ENCODE measurements around the gene CTDP1. TPM values are rescaled to one million over a fixed set of nuclear protein-coding genes. Genes with fewer than 3 reads are reported as not detected.

Gene CTDP1
- total RNA-seq, 4 donors from 2014 or later: 16.7 to 25.3 (median 21.6) TPM

DNA sequence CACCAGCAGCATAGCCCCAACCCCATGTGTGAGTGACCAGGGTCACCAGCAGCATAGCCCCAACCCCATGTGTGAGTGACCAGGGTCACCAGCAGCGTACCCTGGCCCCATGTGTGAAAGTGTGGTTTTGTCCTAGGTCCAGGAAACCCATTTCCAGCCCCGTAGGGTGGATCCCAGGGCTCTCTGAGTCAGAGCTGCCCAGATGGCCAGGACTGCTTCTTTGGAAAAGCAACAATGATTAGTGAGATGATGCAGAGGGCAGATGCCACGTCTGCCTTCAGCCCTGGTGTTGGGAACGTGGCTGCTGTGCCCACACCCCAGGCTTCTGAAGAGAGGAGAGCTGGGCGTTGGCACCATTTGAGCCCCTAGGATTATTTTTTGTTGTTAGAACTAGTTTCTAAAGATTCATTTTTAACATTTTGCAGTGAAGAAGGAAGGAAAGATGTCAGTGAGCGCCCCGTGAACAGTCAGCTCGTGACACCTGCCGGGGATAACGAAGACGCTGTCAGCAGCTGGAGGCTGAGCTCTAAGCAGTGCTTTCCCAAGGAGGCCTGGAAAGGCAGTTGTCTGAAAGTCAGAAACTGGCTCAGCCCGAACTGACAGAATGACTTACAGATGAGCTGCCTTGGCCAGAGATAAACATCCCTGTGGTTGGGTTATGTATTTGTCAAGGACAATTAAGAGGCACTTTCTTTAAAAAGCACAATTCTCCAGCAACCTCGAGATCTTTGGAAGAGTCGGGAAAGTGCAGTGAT, 86.1 kb downstream of the CTDP1 start:
- WGBS, 2 donors (ENCODE audit: low coverage in 1 of 2): 28 to 50% methylated on average over 2 to 13 of the region's 14 CpGs
- no peak for TF ChIP-seq POLR2A (IDR thresholded peaks at IDR 0.05)
- no peak for TF ChIP-seq EP300 (IDR thresholded peaks at IDR 0.05)
- TF ChIP-seq CTCF (IDR thresholded peaks at IDR 0.05): no peak
- TF ChIP-seq POLR2AphosphoS5 (IDR thresholded peaks at IDR 0.05): no peak
- no peak for ATAC-seq
- no peak overlapping the region for H3K4me3 ChIP-seq
- no peaks in the 10 kb centered on the region for H3K4me1 ChIP-seq
- H3K27me3 ChIP-seq: peaks cover 28% of the 10 kb centered on the region
- H3K9me3 ChIP-seq: peaks cover 0 to 56% (median 0%) of the 10 kb centered on the region in 3 donors
- H3K27ac ChIP-seq: no peak overlapping the region
- no peaks in the 10 kb centered on the region for H3K36me3 ChIP-seq

DNA sequence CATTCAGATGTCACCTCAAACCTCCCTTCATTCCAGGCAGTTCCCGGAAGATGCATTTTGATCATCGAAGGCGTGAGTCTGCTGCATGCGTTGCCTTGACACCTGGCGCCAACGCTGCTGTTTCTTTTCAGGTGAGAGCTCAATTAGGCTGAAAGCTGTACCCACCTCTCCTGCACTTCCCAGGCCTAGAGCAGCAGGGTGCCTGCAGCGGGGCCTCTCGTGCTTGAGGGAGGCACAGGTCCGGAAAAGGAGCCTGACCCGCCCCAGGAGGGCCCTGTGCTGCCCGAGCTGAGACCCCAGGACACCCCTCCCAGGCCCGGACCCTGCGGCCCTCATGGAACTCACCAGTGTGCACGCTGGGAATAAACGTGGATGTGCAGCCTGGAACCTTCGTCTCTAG, 86.7 kb downstream of the CTDP1 start:
- TF ChIP-seq POLR2A (IDR thresholded peaks at IDR 0.05) (no peak), EP300 (IDR thresholded peaks at IDR 0.05) (no peak), CTCF (IDR thresholded peaks at IDR 0.05) (no peak)
- H3K36me3 ChIP-seq: no peaks in the 10 kb centered on the region
- ATAC-seq: no peak
- peaks cover 28% of the 10 kb centered on the region for H3K27me3 ChIP-seq
- WGBS, 2 donors (ENCODE audit: low coverage in 1 of 2): 53% methylated on average over 3 of the region's 16 CpGs; no CpG with 5 or more reads in 1 of the 2 donors
- H3K4me1 ChIP-seq: no peaks in the 10 kb centered on the region
- H3K27ac ChIP-seq: no peak overlapping the region
- H3K9me3 ChIP-seq: peaks cover 0 to 51% (median 0%) of the 10 kb centered on the region in 3 donors
- H3K4me3 ChIP-seq: no peak overlapping the region

- Histone ChIP-seq H3K9me3 (peaks cover 0 to 43% (median 0%) of the 10 kb centered on the region in 3 donors), H3K27me3 (peaks cover 52% of the 10 kb centered on the region), H3K4me3 (no peak overlapping the region), H3K4me1 (no peaks in the 10 kb centered on the region), H3K27ac (no peak overlapping the region), H3K36me3 (no peaks in the 10 kb centered on the region)
- TF ChIP-seq POLR2A (IDR thresholded peaks at IDR 0.05) (no peak), CTCF (IDR thresholded peaks at IDR 0.05) (no peak), EP300 (IDR thresholded peaks at IDR 0.05) (no peak), POLR2AphosphoS5 (IDR thresholded peaks at IDR 0.05) (no peak)
- ATAC-seq: no peak
- 24% methylated on average over 3 of the region's 3 CpGs for WGBS, 2 donors (ENCODE audit: low coverage in 1 of 2)
These were observed 89.1 kb downstream of the CTDP1 start for GRCh38 chr18:79768745-79769144.

DNA sequence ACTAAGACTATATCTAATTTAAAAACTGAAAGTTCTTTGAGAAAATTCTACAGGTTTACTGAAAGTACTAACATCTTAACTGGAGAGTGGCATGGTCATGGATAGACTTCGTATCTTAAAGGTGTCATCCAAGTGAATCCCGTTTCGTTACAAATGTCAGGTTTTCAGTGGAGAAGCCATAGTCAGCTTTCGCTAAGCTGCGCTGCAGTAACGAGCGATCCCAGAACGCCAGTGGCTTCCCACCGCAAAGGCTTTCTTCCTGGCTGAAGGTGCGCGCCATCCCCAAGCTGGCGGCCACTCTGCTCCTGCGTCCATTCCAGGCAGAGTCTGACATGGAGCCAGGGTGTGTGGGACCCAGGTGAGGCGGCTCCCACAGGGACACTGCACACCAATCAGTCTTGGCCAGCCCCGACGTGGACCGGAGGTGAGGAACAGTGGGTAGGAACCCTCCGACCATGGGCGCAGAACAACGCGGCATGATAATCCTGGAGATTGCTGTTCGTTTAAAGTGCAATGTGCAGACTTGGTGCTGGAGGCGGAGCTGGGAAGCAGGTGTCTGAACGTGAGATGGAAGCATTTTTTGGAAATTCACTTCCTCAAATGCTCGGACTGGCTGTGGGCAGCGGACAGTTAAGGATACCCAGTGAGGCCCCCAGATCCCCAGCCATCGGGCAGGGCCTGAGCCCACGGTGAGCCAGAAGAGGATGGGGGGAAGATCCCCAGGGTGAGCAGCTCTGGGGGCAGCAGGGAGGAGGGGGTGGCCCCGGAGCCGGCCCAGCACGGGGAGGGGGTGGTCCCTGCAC, 90.3 kb downstream of the CTDP1 start:
- Histone ChIP-seq H3K4me1 (no peaks in the 10 kb centered on the region), H3K27ac (no peak overlapping the region), H3K36me3 (no peaks in the 10 kb centered on the region), H3K27me3 (peaks cover 64% of the 10 kb centered on the region), H3K9me3 (peaks cover 0 to 43% (median 0%) of the 10 kb centered on the region in 3 donors), H3K4me3 (no peak overlapping the region)
- WGBS, 2 donors (ENCODE audit: low coverage in 1 of 2): 68% methylated on average over 11 of the region's 31 CpGs; no CpG with 5 or more reads in 1 of the 2 donors
- ATAC-seq: no peak
- TF ChIP-seq POLR2AphosphoS5 (IDR thresholded peaks at IDR 0.05) (no peak), EP300 (IDR thresholded peaks at IDR 0.05) (no peak), CTCF (IDR thresholded peaks at IDR 0.05) (no peak), POLR2A (IDR thresholded peaks at IDR 0.05) (no peak)

Measured in gastroesophageal sphincter (tissue), 4 donors.